Measurements from ENCODE around the gene LYPD1. TPM values are rescaled to one million over a fixed set of nuclear protein-coding genes. Genes with fewer than 3 reads are reported as not detected.
A peak's percentile ranks its signal among the peaks of the same experiment; 100 is the strongest.

Gene LYPD1
- total RNA-seq, 8 experiments from 2014 or later: 0.77 to 280 (median 31.3) TPM

GRCh38 chr2:132664096-132664495 is 5.9 kb downstream of the LYPD1 start:
- peaks cover 6 to 28% of the 10 kb centered on the region in 2 donors for H3K4me1 ChIP-seq (replicated peaks in 1 of 2)
- no peak overlapping the region for H3K27ac ChIP-seq
- no peak overlapping the region for H3K4me3 ChIP-seq
- 45 to 100% (median 84%) methylated on average over 1 to 2 of the region's 2 CpGs; no CpG with 5 or more reads in 2 of the 10 experiments for WGBS, 10 experiments
- no peak for ATAC-seq (replicated peaks in 6 of 8)
- in situ Hi-C loops (cut with MboI; ENCODE audit: low pct_unique_long_range_greater_than_20kb in 2 of 9, low sequenced_read_pairs in 9 of 9, unreplicated experiment in 9 of 9): loop anchor here in 2 of 9 experiments (25.0 kb wide), 1 partner anchor 498 kb away; no protein-coding TSS in a partner anchor

GRCh38 chr2:132662732-132663131 is 7.3 kb downstream of the LYPD1 start:
- peak in 3 of 8 experiments; percentile 10 to 94 (median 28) for ATAC-seq (replicated peaks in 6 of 8)
- H3K4me1 ChIP-seq (replicated peaks in 1 of 2): peaks cover 5 to 22% of the 10 kb centered on the region in 2 donors
- 0 to 100% (median 74%) methylated on average over 1 to 3 of the region's 3 CpGs; no CpG with 5 or more reads in 2 of the 10 experiments for WGBS, 10 experiments
- in situ Hi-C loops (cut with MboI; ENCODE audit: low pct_unique_long_range_greater_than_20kb in 2 of 9, low sequenced_read_pairs in 9 of 9, unreplicated experiment in 9 of 9): loop anchor here in 2 of 9 experiments (25.0 kb wide), 1 partner anchor 500 kb away; no protein-coding TSS in a partner anchor
- no peak overlapping the region for H3K27ac ChIP-seq
- no peak overlapping the region for H3K4me3 ChIP-seq

GRCh38 chr2:132659331-132659730 is 10.7 kb downstream of the LYPD1 start:
- ATAC-seq (replicated peaks in 6 of 8): no peak
- Histone ChIP-seq H3K4me3 (no peak overlapping the region), H3K4me1 (replicated peaks in 1 of 2) (peaks cover 26 to 30% of the 10 kb centered on the region in 2 donors), H3K27ac (no peak overlapping the region)
- 29 to 100% (median 91%) methylated on average over 1 to 3 of the region's 3 CpGs; no CpG with 5 or more reads in 2 of the 10 experiments for WGBS, 10 experiments
- in situ Hi-C loops (cut with MboI; ENCODE audit: low pct_unique_long_range_greater_than_20kb in 2 of 9, low sequenced_read_pairs in 9 of 9, unreplicated experiment in 9 of 9): loop anchor here in 2 of 9 experiments (25.0 kb wide), 1 partner anchor 503 kb away; no protein-coding TSS in a partner anchor

- H3K27ac ChIP-seq: no peak overlapping the region
- in situ Hi-C loops (cut with MboI; ENCODE audit: low pct_unique_long_range_greater_than_20kb in 2 of 9, low sequenced_read_pairs in 9 of 9, unreplicated experiment in 9 of 9): loop anchor here in 2 of 9 experiments (25.0 kb wide), 1 partner anchor 506 kb away; no protein-coding TSS in a partner anchor
- peak in 2 of 8 experiments; percentile 35 to 62 for ATAC-seq (replicated peaks in 6 of 8)
Measured at GRCh38 chr2:132656266-132656975, 13.6 kb downstream of the LYPD1 start.

GRCh38 chr2:132654968-132655367 is 15.0 kb downstream of the LYPD1 start:
- H3K27ac ChIP-seq: no peak overlapping the region
- H3K4me3 ChIP-seq: no peak overlapping the region
- peaks cover 42 to 54% of the 10 kb centered on the region in 2 donors for H3K4me1 ChIP-seq (replicated peaks in 1 of 2)
- WGBS, 10 experiments: 61 to 100% (median 87%) methylated on average over 1 to 7 of the region's 7 CpGs; no CpG with 5 or more reads in 2 of the 10 experiments
- in situ Hi-C loops (cut with MboI; ENCODE audit: low pct_unique_long_range_greater_than_20kb in 2 of 9, low sequenced_read_pairs in 9 of 9, unreplicated experiment in 9 of 9): loop anchor here in 2 of 9 experiments (25.0 kb wide), 1 partner anchor 507 kb away; no protein-coding TSS in a partner anchor
- no peak for ATAC-seq (replicated peaks in 6 of 8)

More at GRCh38 chr2:132656266-132656975, 13.6 kb downstream of the LYPD1 start:
- Histone ChIP-seq H3K4me3 (no peak overlapping the region), H3K4me1 (replicated peaks in 1 of 2) (peaks cover 35 to 52% of the 10 kb centered on the region in 2 donors)
- 2 to 80% (median 39%) methylated on average over 1 to 7 of the region's 7 CpGs for WGBS, 10 experiments

GRCh38 chr2:132654335-132654734 is 15.7 kb downstream of the LYPD1 start:
- WGBS, 10 experiments: 68 to 100% (median 84%) methylated on average over 1 to 4 of the region's 4 CpGs; no CpG with 5 or more reads in 5 of the 10 experiments
- no peak overlapping the region for H3K4me3 ChIP-seq
- H3K4me1 ChIP-seq (replicated peaks in 1 of 2): peaks cover 43 to 54% of the 10 kb centered on the region in 2 donors
- in situ Hi-C loops (cut with MboI; ENCODE audit: low pct_unique_long_range_greater_than_20kb in 2 of 9, low sequenced_read_pairs in 9 of 9, unreplicated experiment in 9 of 9): loop anchor here in 2 of 9 experiments (25.0 kb wide), 1 partner anchor 508 kb away; no protein-coding TSS in a partner anchor
- ATAC-seq (replicated peaks in 6 of 8): peak in 5 of 8 experiments; percentile 27 to 74 (median 56)
- H3K27ac ChIP-seq: no peak overlapping the region

GRCh38 chr2:132652474-132652873 is 17.5 kb downstream of the LYPD1 start:
- in situ Hi-C loops (cut with MboI; ENCODE audit: low pct_unique_long_range_greater_than_20kb in 2 of 9, low sequenced_read_pairs in 9 of 9, unreplicated experiment in 9 of 9): loop anchor here in 2 of 9 experiments (25.0 kb wide), 1 partner anchor 510 kb away; no protein-coding TSS in a partner anchor
- 62 to 100% (median 98%) methylated on average over 1 to 4 of the region's 8 CpGs; no CpG with 5 or more reads in 1 of the 10 experiments for WGBS, 10 experiments
- H3K27ac ChIP-seq: no peak overlapping the region
- no peak overlapping the region for H3K4me3 ChIP-seq
- peaks cover 43 to 53% of the 10 kb centered on the region in 2 donors for H3K4me1 ChIP-seq (replicated peaks in 1 of 2)
- peak in 2 of 8 experiments; percentile 13 to 16 for ATAC-seq (replicated peaks in 6 of 8)

- Histone ChIP-seq H3K4me1 (replicated peaks in 1 of 2) (peaks cover 38 to 49% of the 10 kb centered on the region in 2 donors), H3K4me3 (no peak overlapping the region), H3K27ac (no peak overlapping the region)
- in situ Hi-C loops (cut with MboI; ENCODE audit: low pct_unique_long_range_greater_than_20kb in 2 of 9, low sequenced_read_pairs in 9 of 9, unreplicated experiment in 9 of 9): loop anchor here in 2 of 9 experiments (25.0 kb wide), 1 partner anchor 511 kb away; no protein-coding TSS in a partner anchor
- WGBS, 10 experiments: 51 to 86% (median 77%) methylated on average over 1 to 10 of the region's 12 CpGs; no CpG with 5 or more reads in 1 of the 10 experiments
- ATAC-seq (replicated peaks in 6 of 8): peak in 6 of 8 experiments; percentile 53 to 65 (median 58)
Measured at GRCh38 chr2:132651115-132652045, 18.6 kb downstream of the LYPD1 start.

- peak in 2 of 8 experiments; percentile 21 to 29 for ATAC-seq (replicated peaks in 6 of 8)
- Histone ChIP-seq H3K4me1 (replicated peaks in 1 of 2) (peaks cover 30 to 38% of the 10 kb centered on the region in 2 donors), H3K27ac (no peak overlapping the region), H3K4me3 (no peak overlapping the region)
- in situ Hi-C loops (cut with MboI; ENCODE audit: low pct_unique_long_range_greater_than_20kb in 2 of 9, low sequenced_read_pairs in 9 of 9, unreplicated experiment in 9 of 9): no loop called here
- WGBS, 10 experiments: 52 to 84% (median 69%) methylated on average over 1 to 6 of the region's 8 CpGs
Measured at GRCh38 chr2:132646540-132647108, 23.4 kb downstream of the LYPD1 start.

- no peak overlapping the region for H3K4me3 ChIP-seq
- peak in 5 of 8 experiments; percentile 56 to 79 (median 65) for ATAC-seq (replicated peaks in 6 of 8)
- in situ Hi-C loops (cut with MboI; ENCODE audit: low pct_unique_long_range_greater_than_20kb in 2 of 9, low sequenced_read_pairs in 9 of 9, unreplicated experiment in 9 of 9): no loop called here
- H3K4me1 ChIP-seq (replicated peaks in 1 of 2): peaks cover 32 to 38% of the 10 kb centered on the region in 2 donors
- H3K27ac ChIP-seq: no peak overlapping the region
- 20 to 100% (median 68%) methylated on average over 1 to 9 of the region's 18 CpGs for WGBS, 10 experiments
Measured at GRCh38 chr2:132645722-132646539, 24.1 kb downstream of the LYPD1 start.

GRCh38 chr2:132645176-132645575 is 24.8 kb downstream of the LYPD1 start:
- 20 to 99% (median 91%) methylated on average over 1 to 25 of the region's 35 CpGs; no CpG with 5 or more reads in 4 of the 10 experiments for WGBS, 10 experiments
- Histone ChIP-seq H3K4me3 (no peak overlapping the region), H3K27ac (no peak overlapping the region), H3K4me1 (replicated peaks in 1 of 2) (peaks cover 28 to 35% of the 10 kb centered on the region in 2 donors)
- ATAC-seq (replicated peaks in 6 of 8): no peak
- in situ Hi-C loops (cut with MboI; ENCODE audit: low pct_unique_long_range_greater_than_20kb in 2 of 9, low sequenced_read_pairs in 9 of 9, unreplicated experiment in 9 of 9): no loop called here
